NCI-H2029 (cell line): ENCODE measurements around the gene HAAO.
"Not testable (repeated sequence)": the region's sequence is repeated elsewhere in the genome, so short reads cannot be mapped to it uniquely, and the experiment has no call there.

Source experiments
- DNase-seq: peaks from one replicate; lab custom pipeline; 2025; lab: John Stamatoyannopoulos, UW

Gene HAAO

DNA sequence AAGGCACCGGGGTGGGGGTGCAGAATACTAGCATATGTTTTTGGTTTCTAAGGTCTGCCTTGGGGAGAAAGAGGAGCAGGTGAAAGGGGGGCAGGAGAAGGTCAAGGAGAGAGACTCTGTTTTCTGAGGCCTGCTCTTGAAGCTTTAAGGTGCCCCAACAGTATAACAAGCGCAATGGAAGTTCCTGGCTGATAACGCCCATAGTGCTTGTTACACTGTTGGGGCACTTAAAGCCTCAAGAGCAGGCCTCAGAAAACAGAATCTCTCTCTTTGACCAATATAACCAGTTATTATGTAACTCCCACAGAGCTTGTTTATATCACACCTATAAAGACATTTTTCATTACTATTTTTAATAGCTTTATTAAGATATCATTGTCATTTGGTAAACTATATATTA is 45.0 kb downstream of the HAAO start:
- no peak for DNase-seq

DNA sequence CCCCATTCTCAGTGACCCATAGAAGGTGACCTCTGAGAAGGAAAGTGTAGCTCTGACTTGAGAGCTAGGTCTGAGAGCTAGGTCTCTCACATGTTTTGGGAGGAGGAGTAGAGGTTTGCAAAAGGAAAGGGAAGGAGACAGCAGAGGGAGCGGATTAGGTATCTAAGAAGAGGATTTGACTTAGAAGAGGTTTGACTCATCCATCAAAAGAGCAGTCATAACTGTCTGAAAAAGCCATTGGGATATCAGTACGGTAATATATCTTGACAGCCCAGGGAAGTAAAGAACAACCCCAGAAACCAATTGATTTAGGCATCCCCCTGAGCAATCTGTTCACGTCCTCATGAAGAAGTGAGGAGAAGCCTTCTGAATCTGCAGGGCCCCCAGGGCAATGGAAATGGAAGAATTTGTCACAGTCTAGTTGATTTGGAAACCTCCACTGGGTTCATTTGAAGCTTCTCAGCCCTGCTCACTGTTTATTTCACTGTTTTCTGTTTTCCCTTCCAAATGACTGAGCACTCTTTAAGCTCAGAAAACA is 47.8 kb downstream of the HAAO start:
- DNase-seq, result no peak

DNA sequence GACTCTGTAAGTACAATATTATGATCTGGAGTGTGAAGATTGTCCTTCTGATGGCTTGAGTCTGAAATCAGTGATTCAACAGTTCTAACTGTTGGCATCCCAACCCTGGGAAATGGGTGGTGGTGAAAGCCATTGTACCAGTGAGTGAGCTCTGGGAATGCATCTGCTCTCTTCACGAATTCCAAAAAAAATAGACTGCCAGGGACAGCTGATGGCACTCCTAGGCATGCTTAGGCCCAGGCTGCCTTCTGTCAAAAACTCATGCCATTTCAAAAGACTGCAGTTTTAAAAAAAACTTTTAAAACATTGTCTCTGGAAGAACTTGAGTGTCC is 48.8 kb downstream of the HAAO start:
- no peak for DNase-seq

DNA sequence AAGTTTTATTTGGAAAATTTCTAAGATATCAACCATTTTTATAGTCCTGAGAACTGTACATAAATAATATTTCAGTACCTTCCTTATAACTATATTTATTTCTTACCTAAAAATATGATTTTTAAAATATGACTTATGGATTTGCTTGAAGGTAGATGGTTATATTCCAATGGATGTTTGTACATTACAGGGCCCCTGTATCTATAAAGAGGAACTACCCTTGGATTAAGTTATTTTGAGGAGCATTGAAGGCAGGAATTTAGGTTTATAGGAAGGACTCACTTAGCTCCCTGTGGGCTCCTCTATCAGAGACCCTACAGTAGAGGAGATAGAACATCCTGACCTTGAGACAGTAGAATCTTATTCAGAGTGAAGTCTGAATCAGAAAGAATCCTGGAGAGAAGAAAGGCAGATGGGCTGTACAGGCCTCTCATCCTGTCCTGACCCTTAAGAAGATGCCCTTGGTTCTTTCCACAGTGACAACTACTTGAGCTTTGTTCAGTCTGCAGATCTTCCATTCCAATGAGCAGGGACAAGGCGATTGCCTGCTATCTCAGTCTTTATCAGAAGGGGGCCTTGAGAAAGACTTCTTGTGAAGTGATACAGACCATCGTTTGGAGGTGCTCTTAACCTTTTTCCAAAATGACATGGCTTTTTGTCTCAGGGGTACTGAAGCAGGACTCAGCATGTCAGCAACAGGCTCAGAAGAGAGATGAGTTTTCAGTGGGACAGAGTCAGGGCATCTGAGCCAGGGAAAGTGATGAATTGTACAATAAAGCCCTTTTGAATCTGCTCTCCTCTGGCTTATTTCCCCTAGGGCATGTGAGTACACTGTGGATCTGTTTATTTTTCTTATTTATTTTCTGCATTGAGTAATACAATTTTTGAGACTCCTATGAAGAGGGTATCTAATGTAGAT is 49.4 kb downstream of the HAAO start:
- DNase-seq, result no peak

DNA sequence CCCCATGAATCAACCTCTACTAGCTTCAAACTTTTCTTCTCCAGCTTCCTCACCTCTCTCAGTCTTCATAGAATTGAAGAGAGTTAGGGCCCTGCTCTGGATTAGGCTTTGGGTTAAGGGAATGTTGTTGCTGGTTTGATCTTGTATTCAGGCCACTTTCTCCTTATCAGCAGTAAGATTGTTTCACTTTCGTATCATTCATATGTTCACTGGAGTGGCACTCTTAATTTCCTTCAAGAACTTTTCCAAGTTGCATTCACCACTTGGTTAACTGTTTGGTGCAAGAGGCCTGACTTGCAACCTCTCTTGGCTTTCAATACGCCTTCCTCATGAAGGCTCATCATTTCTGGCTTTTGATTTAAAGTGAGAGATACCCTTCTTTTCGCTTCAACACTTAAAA is 51.2 kb downstream of the HAAO start:
- no peak for DNase-seq

DNA sequence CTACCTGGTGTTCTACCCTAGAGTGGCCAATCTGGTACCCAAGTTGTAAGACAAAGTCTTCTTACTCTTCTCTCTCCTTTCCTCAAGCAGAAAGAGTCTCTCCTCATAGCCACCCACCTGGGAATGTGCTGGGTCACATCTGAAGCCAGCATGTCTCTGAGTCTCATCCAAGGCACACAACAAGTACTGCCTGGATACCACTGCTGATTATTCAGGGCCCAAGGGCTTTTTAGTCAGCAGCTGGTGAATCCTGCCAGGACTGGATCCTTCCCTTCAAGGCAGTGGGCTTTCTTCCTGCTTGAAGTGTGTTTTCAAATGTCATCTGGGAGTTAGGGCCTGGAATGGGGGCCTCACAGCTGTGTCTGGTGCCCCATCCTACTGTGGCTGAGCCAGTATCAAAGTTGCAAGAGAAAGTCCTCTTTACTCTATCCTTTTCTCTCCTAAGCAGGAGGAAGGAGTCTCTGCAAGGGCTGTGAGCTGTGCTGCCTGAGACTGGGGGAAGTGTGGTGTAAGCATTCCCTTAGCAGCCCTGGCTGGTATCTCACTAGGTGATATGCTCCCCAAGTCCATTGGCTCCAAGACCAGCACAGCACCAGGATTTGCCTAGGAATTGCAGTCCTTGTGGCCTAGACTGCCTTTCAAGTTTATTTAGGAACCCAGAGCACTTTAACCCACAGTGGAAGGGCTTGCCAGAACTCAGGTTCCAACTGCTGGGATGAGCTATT is 55.6 kb downstream of the HAAO start:
- no peak for DNase-seq

DNA sequence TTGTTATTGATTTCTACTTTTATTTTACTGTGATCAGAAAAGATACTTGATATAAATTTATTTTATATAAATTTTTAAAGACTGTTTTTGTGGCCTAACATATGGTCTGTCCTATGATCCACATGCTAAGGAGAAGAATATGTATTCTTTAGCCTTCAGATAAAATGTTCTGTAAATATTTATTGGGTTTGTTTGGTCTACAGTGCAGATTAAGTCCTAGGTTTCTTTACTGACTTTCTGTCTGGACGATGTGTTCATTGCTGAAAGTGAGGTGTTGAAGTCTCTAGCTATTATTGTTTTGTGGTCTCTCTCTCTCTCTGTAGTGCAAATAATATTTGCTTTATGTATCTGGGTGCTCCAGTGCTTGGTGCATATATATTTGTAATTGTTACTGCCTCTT is 58.5 kb downstream of the HAAO start:
- DNase-seq, result no peak

DNA sequence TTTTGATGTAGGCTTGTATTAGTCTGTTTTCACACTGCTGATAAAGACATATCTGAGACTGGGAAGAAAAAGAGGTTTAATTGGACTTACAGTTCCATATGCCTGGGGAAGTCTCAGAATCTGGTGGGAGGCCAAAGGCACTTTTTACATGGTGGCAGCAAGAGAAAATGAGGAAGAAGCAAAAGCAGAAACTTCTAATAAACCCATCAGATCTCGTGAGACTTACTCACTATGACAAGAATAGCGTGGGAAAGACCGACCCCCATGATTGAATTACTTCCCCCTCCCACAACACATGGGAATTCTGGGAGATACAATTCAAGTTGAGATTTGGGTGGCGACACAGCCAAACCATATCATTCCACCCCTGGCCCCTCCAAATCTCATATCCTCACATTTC is 61.1 kb downstream of the HAAO start:
- DNase-seq, result not testable (repeated sequence)

DNA sequence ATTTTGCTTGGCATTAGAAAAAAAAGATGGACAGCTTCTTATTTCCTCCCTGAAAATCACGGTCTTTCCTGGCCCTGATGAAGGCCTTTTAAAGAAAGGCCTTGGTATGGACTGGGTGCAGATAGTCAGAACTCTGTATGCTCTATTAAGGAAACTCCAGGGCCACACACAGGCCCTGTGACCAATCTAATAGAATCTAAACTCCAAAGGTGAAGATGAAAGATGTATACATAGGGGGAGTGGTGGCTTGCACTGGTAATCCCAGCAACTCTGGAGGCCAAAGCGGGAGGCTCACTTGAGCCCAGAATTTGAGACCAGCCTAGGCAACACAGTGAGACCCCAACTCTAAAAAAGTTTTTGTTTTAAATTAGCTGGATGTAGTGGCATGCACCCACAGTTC is 65.7 kb downstream of the HAAO start:
- DNase-seq, result no peak

DNA sequence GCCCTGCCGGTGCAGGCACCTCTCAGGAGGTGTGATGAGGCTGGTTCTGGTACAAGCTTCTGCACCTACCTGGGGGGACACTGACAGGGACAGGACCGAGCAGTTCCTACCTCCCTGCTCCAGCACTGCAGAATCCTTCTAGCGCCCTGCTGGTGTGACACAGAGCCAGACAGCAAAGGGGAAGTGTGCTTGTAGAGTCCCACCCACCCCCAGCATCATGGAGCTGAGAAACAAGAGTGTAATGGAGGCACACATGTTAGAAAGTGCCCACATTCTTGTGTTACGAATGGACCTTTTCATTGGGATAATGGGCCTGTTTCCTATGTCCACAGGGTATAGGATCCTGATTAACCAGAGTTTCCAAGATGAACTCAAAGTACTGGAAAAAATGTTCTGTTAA is 66.7 kb downstream of the HAAO start:
- DNase-seq, result no peak

DNA sequence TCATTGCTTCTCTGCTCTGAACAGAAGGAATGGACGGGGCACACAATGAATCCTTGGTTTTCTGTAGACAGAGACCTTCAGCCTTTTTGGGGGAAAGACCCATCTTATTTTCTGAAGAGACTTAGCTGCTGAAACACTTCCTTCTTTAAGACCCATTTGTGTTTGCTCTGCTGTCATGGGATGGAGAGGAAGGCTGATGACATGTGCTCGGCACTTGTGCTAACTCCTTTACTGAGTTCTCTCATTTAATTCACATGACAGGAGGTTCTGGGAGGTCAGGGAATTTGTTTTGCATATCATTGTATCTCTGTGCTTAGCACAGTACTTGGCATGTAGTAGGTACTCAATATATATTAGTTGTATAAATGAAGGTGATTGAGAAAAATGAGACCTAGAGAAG is 67.5 kb downstream of the HAAO start:
- no peak for DNase-seq

DNA sequence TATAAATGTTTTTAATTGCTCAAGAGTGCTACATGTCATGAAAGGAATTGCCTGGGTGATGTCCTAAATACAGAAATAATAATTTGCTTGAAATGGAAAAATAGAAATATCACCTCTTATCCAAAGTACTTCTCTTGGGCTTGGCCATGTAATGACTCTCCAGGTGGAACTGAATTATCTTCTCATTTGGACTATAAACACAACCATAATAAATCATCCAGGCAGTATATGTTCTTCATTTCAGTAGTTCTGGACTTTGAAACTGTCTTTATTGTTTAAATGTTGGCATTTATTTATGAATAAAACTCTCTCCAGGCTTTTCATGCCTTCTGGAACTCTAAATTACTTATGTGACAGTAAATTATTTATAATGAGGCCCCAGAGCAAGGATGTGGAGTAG is 68.9 kb downstream of the HAAO start:
- DNase-seq, result no peak

DNA sequence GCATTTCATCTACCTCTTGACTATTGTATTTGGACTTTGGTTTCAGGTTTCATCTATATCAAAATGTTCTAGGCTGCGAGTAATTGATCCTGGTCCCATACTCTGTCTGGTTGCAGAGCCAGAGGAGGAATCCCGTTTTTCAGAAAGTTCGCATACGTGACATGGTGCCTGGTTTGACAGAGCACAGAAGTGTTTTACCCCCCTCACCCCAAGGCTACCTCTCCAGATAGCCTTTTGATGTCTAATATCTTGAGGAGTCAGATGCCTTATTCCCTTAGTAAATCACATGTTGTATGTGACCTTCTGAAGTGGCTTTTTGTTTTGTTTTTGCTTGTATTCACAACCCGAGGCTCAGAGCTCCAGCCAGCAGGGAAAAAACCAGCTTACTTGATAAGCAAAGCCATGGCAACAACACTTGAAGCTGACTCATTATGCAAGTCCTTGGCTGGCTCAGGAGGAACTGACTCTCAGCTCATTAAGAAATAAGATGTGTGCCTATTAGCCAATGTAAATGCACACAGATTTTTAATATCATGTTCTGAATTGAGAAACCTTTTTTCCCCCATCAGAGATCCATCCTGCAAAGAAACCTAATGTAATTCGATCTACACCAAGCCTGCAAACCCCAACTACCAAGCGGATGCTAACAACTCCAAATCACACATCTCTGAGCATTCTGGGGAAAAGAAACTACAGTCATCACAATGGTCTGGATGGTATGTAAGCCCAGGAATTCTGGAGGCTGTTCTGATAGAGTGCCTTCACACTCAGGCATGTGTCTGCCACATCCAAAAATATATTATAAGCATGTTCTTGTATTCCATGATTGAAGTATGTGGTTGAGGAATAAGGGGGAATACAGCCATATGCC is 69.8 kb downstream of the HAAO start:
- peak; percentile 57 for DNase-seq

DNA sequence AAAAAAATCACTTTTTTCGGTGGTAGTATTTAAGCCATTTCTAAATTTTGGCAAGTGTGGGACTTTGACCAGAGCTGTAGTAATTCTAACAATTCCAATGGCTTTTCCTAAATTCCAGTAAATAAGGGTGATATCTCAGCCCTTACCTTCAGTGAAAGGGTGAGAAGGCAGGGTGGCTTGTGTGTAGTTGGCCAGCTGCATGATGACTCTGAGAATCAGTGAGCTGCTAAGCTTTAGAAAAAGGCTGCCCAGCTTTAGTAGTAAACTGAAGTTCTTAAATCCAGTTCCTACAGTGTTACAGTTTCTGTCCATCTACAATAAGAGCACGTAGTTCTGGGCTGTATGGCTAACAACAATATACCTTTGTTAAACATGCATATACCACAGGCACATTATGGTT is 70.5 kb downstream of the HAAO start:
- no peak for DNase-seq
